ENCODE data around the gene STAG1.

STAG1 gene

GRCh38 chr3:136604961-136605360 lies 147.2 kb downstream of the STAG1 start:
- H3K9me3 ChIP-seq (ENCODE audit: control insufficient read depth, low read length): no peaks in the 10 kb centered on the region
- H3K4me1 ChIP-seq: no peaks in the 10 kb centered on the region
- no peak overlapping the region for H3K9ac ChIP-seq
- H3K27me3 ChIP-seq (ENCODE audit: control insufficient read depth, insufficient read depth, low read length): no peaks in the 10 kb centered on the region
- no peaks in the 10 kb centered on the region for H3K36me3 ChIP-seq (ENCODE audit: control insufficient read depth, insufficient read depth, low read length)
- H3K4me2 ChIP-seq (ENCODE audit: low read length): no peak overlapping the region
- no peak overlapping the region for H2AFZ ChIP-seq
- no peak for TF ChIP-seq CTCF (IDR thresholded peaks at IDR 0.05)
- peaks cover 15% of the 10 kb centered on the region for H3K79me2 ChIP-seq
- H3K4me3 ChIP-seq (ENCODE audit: low read depth, low read length): no peak overlapping the region
- H3K27ac ChIP-seq: no peak overlapping the region

GRCh38 chr3:136602818-136603217 lies 149.4 kb downstream of the STAG1 start:
- Histone ChIP-seq H3K4me2 (ENCODE audit: low read length) (no peak overlapping the region), H3K27ac (no peak overlapping the region)
- no peak for TF ChIP-seq CTCF (IDR thresholded peaks at IDR 0.05)

GRCh38 chr3:136595913-136596697 lies 156.1 kb downstream of the STAG1 start:
- H3K4me2 ChIP-seq (ENCODE audit: low read length): peak overlapping the region; percentile 71
- H2AFZ ChIP-seq: peak overlapping the region; percentile 14
- no peak overlapping the region for H3K9ac ChIP-seq
- peaks cover 10% of the 10 kb centered on the region for H3K4me1 ChIP-seq
- no peaks in the 10 kb centered on the region for H3K27me3 ChIP-seq (ENCODE audit: control insufficient read depth, insufficient read depth, low read length)
- H3K36me3 ChIP-seq (ENCODE audit: control insufficient read depth, insufficient read depth, low read length): no peaks in the 10 kb centered on the region
- H3K79me2 ChIP-seq: peaks cover 6% of the 10 kb centered on the region
- TF ChIP-seq CTCF (IDR thresholded peaks at IDR 0.05): no peak
- no peaks in the 10 kb centered on the region for H3K9me3 ChIP-seq (ENCODE audit: control insufficient read depth, low read length)
- peak overlapping the region; percentile 84 for H3K27ac ChIP-seq
- peak overlapping the region; percentile 43 for H3K4me3 ChIP-seq (ENCODE audit: low read depth, low read length)

More at GRCh38 chr3:136602818-136603217, 149.4 kb downstream of the STAG1 start:
- Histone ChIP-seq H3K27me3 (ENCODE audit: control insufficient read depth, insufficient read depth, low read length) (no peaks in the 10 kb centered on the region), H2AFZ (no peak overlapping the region), H3K4me1 (no peaks in the 10 kb centered on the region), H3K79me2 (peaks cover 12% of the 10 kb centered on the region), H3K4me3 (ENCODE audit: low read depth, low read length) (no peak overlapping the region), H3K36me3 (ENCODE audit: control insufficient read depth, insufficient read depth, low read length) (no peaks in the 10 kb centered on the region), H3K9me3 (ENCODE audit: control insufficient read depth, low read length) (no peaks in the 10 kb centered on the region), H3K9ac (no peak overlapping the region)

- H3K79me2 ChIP-seq: peaks cover 16% of the 10 kb centered on the region
- no peak overlapping the region for H3K4me2 ChIP-seq (ENCODE audit: low read length)
- H3K36me3 ChIP-seq (ENCODE audit: control insufficient read depth, insufficient read depth, low read length): no peaks in the 10 kb centered on the region
- no peak overlapping the region for H3K27ac ChIP-seq
- no peaks in the 10 kb centered on the region for H3K27me3 ChIP-seq (ENCODE audit: control insufficient read depth, insufficient read depth, low read length)
- peaks cover 15% of the 10 kb centered on the region for H3K4me1 ChIP-seq
- H2AFZ ChIP-seq: no peak overlapping the region
- TF ChIP-seq CTCF (IDR thresholded peaks at IDR 0.05): no peak
- H3K9me3 ChIP-seq (ENCODE audit: control insufficient read depth, low read length): no peaks in the 10 kb centered on the region
- no peak overlapping the region for H3K4me3 ChIP-seq (ENCODE audit: low read depth, low read length)
- H3K9ac ChIP-seq: no peak overlapping the region
Measured at GRCh38 chr3:136586580-136586979, 165.6 kb downstream of the STAG1 start.

GRCh38 chr3:136584728-136585127 lies 167.4 kb downstream of the STAG1 start:
- no peaks in the 10 kb centered on the region for H3K9me3 ChIP-seq (ENCODE audit: control insufficient read depth, low read length)
- H3K9ac ChIP-seq: no peak overlapping the region
- no peak overlapping the region for H3K27ac ChIP-seq
- peaks cover 10% of the 10 kb centered on the region for H3K4me1 ChIP-seq
- no peak for TF ChIP-seq CTCF (IDR thresholded peaks at IDR 0.05)
- no peaks in the 10 kb centered on the region for H3K27me3 ChIP-seq (ENCODE audit: control insufficient read depth, insufficient read depth, low read length)
- H3K36me3 ChIP-seq (ENCODE audit: control insufficient read depth, insufficient read depth, low read length): no peaks in the 10 kb centered on the region
- no peak overlapping the region for H2AFZ ChIP-seq
- no peak overlapping the region for H3K4me3 ChIP-seq (ENCODE audit: low read depth, low read length)
- H3K79me2 ChIP-seq: peaks cover 16% of the 10 kb centered on the region
- no peak overlapping the region for H3K4me2 ChIP-seq (ENCODE audit: low read length)
